H1 (cell line): ENCODE results near the gene MMS19. TPM values are rescaled to one million over a fixed set of nuclear protein-coding genes. Genes with fewer than 3 reads are reported as not detected.

Experiments used
- CTCF ChIA-PET: fragments of 300-600 bp; sonication (Branson Sonifier 250); formaldehyde crosslinking; loops from one replicate; lab custom pipeline; 2021; ENCODE audit not compliant: partially characterized antibody; lab: Charles Lee
- POLR2A ChIA-PET: fragments of 300-600 bp; sonication (Branson Sonifier 250); formaldehyde crosslinking; loops from one replicate; lab custom pipeline; 2021; ENCODE audit warnings: inconsistent platforms; ENCODE audit not compliant: partially characterized antibody; lab: Charles Lee
- DNase-seq, 2 experiments: peaks; one replicate each; pipeline versions ENCODE4 v3.0.0 to v3.0.0-alpha.2; 2010 to 2022; ENCODE audit warnings: low spot score in 2 of 2, low read depth in 1 of 2, mixed read lengths in 1 of 2
- FAIRE-seq: peaks from 2 replicates; lab custom pipeline; 2011; peaks lifted over from hg19 to GRCh38; lab: Jason Lieb, UNC
- H2AFZ ChIP-seq: 2 replicates; pipeline ENCODE4 v1.8.1; 2012; ENCODE audit warnings: low read length, inconsistent platforms
- H2AK5ac ChIP-seq: 2 replicates; pipeline ENCODE4 v1.6.1; 2013; ENCODE audit warnings: low read depth, low read length
- H2BK120ac ChIP-seq: replicated peaks from 2 replicates; pipeline ENCODE3; 2013; ENCODE audit warnings: low read depth, low read length, inconsistent platforms
- H2BK12ac ChIP-seq: 2 replicates; pipeline ENCODE4 v1.6.1; 2013; ENCODE audit warnings: low read depth, low read length
- H2BK15ac ChIP-seq: 2 replicates; pipeline ENCODE4 v1.6.1; 2013; ENCODE audit warnings: low read length
- H2BK20ac ChIP-seq: 2 replicates; pipeline ENCODE4 v1.6.1; 2013; ENCODE audit warnings: low read length
- H2BK5ac ChIP-seq: 2 replicates; pipeline ENCODE4 v1.6.1; 2013; ENCODE audit warnings: low read depth, low read length
- H3K14ac ChIP-seq: 2 replicates; pipeline ENCODE4 v1.6.1; 2013; ENCODE audit warnings: inconsistent platforms; ENCODE audit not compliant: insufficient read length
- H3K18ac ChIP-seq: 2 replicates; pipeline ENCODE4 v1.6.1; 2013; ENCODE audit warnings: low read length; ENCODE audit errors: extremely low read depth
- H3K23ac ChIP-seq: 2 replicates; pipeline ENCODE4 v1.6.1; 2013; ENCODE audit warnings: inconsistent platforms; ENCODE audit not compliant: insufficient read length
- H3K23me2 ChIP-seq: 2 replicates; pipeline ENCODE4 v1.6.1; 2013; ENCODE audit warnings: low read depth, low read length
- H3K27ac ChIP-seq: 2 replicates; pipeline ENCODE4 v1.6.1; 2011; ENCODE audit warnings: low read depth, low read length, inconsistent platforms
- H3K27me3 ChIP-seq, 4 experiments: replicated peaks in 1 of 4; 1 replicate in 1 of 4; 2 replicates in 3 of 4; pipeline versions ENCODE4 v1.6.1 to v1.8.1; 2011 to 2013; ENCODE audit warnings: low read length in 3 of 4, mild to moderate bottlenecking in 3 of 4, inconsistent platforms in 2 of 4, mixed read lengths in 2 of 4, moderate library complexity in 1 of 4; ENCODE audit not compliant: control insufficient read depth in 3 of 4, insufficient read depth in 3 of 4; ENCODE audit errors: extremely low read depth in 1 of 4
- H3K36me3 ChIP-seq, 4 experiments: 2 replicates each; pipeline versions ENCODE4 v1.6.1 to v1.8.1; 2011 to 2013; ENCODE audit warnings: mild to moderate bottlenecking in 4 of 4, low read length in 3 of 4, moderate library complexity in 2 of 4, control low read depth in 1 of 4, inconsistent platforms in 1 of 4; ENCODE audit not compliant: insufficient read depth in 4 of 4, control insufficient read depth in 2 of 4
- H3K4ac ChIP-seq: replicated peaks from 2 replicates; pipeline ENCODE3; 2013; ENCODE audit warnings: low read length, low read depth, mixed read lengths, inconsistent platforms; ENCODE audit not compliant: insufficient read length
- H3K4me1 ChIP-seq, 4 experiments: replicated peaks in 1 of 4; 1 replicate in 1 of 4; 2 replicates in 3 of 4; pipeline versions ENCODE4 v1.6.1 to v1.8.1; 2011 to 2013; ENCODE audit warnings: low read length in 3 of 4, inconsistent platforms in 2 of 4, mixed read lengths in 1 of 4; ENCODE audit not compliant: insufficient read depth in 4 of 4, control insufficient read depth in 3 of 4
- H3K4me2 ChIP-seq, 2 experiments: 2 replicates each; pipeline versions ENCODE4 v1.6.1 to v1.8.1; 2011 to 2013; ENCODE audit warnings: low read depth in 2 of 2, low read length in 2 of 2, control low read depth in 1 of 2, inconsistent platforms in 1 of 2, mild to moderate bottlenecking in 1 of 2; ENCODE audit not compliant: insufficient read depth in 1 of 2
- H3K4me3 ChIP-seq, 4 experiments: fragments of 200-600, 300-600 bp in 1 of 4; sonication (generic), shearing (Covaris generic), sonication (Bioruptor Twin) in 1 of 4; 2 replicates each; pipeline versions ENCODE4 v1.5.1 to v1.8.1; 2011 to 2016; ENCODE audit warnings: low read length in 4 of 4, low read depth in 3 of 4, control low read depth in 2 of 4, inconsistent platforms in 2 of 4, mild to moderate bottlenecking in 2 of 4, mixed read lengths in 1 of 4, moderate library complexity in 1 of 4; ENCODE audit not compliant: insufficient read depth in 2 of 4; ENCODE audit errors: extremely low read depth in 1 of 4
- H3K56ac ChIP-seq: replicated peaks from 2 replicates; pipeline ENCODE3; 2013; ENCODE audit warnings: low read depth, mild to moderate bottlenecking, mixed read lengths, low read length, inconsistent platforms; ENCODE audit not compliant: insufficient read length
- H3K79me1 ChIP-seq: 2 replicates; pipeline ENCODE4 v1.6.1; 2013; ENCODE audit warnings: low read depth, low read length, control low read depth
- H3K79me2 ChIP-seq, 2 experiments: 2 replicates each; pipeline versions ENCODE4 v1.6.1 to v1.8.1; 2012 to 2013; ENCODE audit warnings: low read length in 2 of 2, mild to moderate bottlenecking in 2 of 2, inconsistent platforms in 1 of 2; ENCODE audit not compliant: insufficient read depth in 2 of 2, control insufficient read depth in 1 of 2
- H3K9ac ChIP-seq, 4 experiments: replicated peaks in 1 of 4; 1 replicate in 1 of 4; 2 replicates in 3 of 4; pipeline versions ENCODE4 v1.6.1 to v1.8.1; 2011 to 2013; ENCODE audit warnings: low read depth in 3 of 4, low read length in 3 of 4, control low read depth in 2 of 4, mild to moderate bottlenecking in 2 of 4, moderate library complexity in 2 of 4, inconsistent platforms in 1 of 4; ENCODE audit errors: extremely low read depth in 1 of 4
- H3K9me3 ChIP-seq, 2 experiments: 2 replicates each; pipeline versions ENCODE4 v1.6.1 to v1.8.1; 2012 to 2013; ENCODE audit warnings: mild to moderate bottlenecking in 2 of 2, moderate library complexity in 2 of 2, control low read depth in 1 of 2, inconsistent platforms in 1 of 2, low read depth in 1 of 2, low read length in 1 of 2, mixed read lengths in 1 of 2; ENCODE audit not compliant: insufficient read depth in 2 of 2
- H4K20me1 ChIP-seq, 2 experiments: replicated peaks in 1 of 2; 2 replicates each; pipeline versions ENCODE3 to v1.8.1; 2011 to 2013; ENCODE audit warnings: inconsistent platforms in 2 of 2, low read length in 2 of 2, mild to moderate bottlenecking in 1 of 2; ENCODE audit not compliant: insufficient read depth in 2 of 2, control insufficient read depth in 1 of 2
- H4K5ac ChIP-seq: 2 replicates; pipeline ENCODE4 v1.6.1; 2013; ENCODE audit warnings: low read length, low read depth, mixed read lengths, inconsistent platforms; ENCODE audit not compliant: insufficient read length
- H4K8ac ChIP-seq: 2 replicates; pipeline ENCODE4 v1.8.0; 2013; ENCODE audit warnings: mild to moderate bottlenecking, moderate library complexity, low read length, inconsistent platforms; ENCODE audit not compliant: insufficient read depth; ENCODE audit errors: extremely low read depth
- H4K91ac ChIP-seq: replicated peaks from 2 replicates; pipeline ENCODE3; 2013; ENCODE audit warnings: low read length, mixed read lengths, inconsistent platforms; ENCODE audit not compliant: insufficient read length
- BCL11A ChIP-seq, 2 experiments: IDR thresholded peaks; one replicate each; pipeline ENCODE4 v1.6.1; 2011; ENCODE audit warnings: low read depth in 2 of 2, low read length in 2 of 2, mild to moderate bottlenecking in 2 of 2
- EGR1 ChIP-seq: IDR thresholded peaks from 2 replicates; pipeline ENCODE4 v1.6.1; 2011; ENCODE audit warnings: low read depth, low read length, borderline replicate concordance
- EP300 ChIP-seq, 2 experiments: IDR thresholded peaks; 1 replicate in 1 of 2; 2 replicates in 1 of 2; pipeline ENCODE4 v1.6.1; 2011 to 2012; ENCODE audit warnings: low read depth in 2 of 2, low read length in 2 of 2, mild to moderate bottlenecking in 2 of 2, borderline replicate concordance in 1 of 2, inconsistent platforms in 1 of 2, moderate library complexity in 1 of 2
- JUN ChIP-seq: IDR thresholded peaks from 2 replicates; pipeline ENCODE4 v1.6.1; 2011; ENCODE audit warnings: low read depth, mild to moderate bottlenecking, improper control_type of control experiment, low read length
- KDM5A ChIP-seq: fragments of 200-600 bp; IDR thresholded peaks from 2 replicates; pipeline ENCODE4 v1.7.1; 2012; ENCODE audit warnings: mild to moderate bottlenecking, low read length, inconsistent platforms, mixed read lengths
- MAX ChIP-seq: IDR thresholded peaks from 2 replicates; pipeline ENCODE4 v1.6.1; 2012; ENCODE audit warnings: inconsistent platforms
- RAD21 ChIP-seq, 2 experiments: IDR thresholded peaks in 1 of 2; conservative IDR thresholded peaks in 1 of 2; 2 replicates each; pipeline ENCODE4 v1.6.1; 2011; ENCODE audit warnings: low read depth in 2 of 2, low read length in 2 of 2, improper control_type of control experiment in 1 of 2, inconsistent platforms in 1 of 2, mild to moderate bottlenecking in 1 of 2, moderate library complexity in 1 of 2
- RXRA ChIP-seq: IDR thresholded peaks from 2 replicates; pipeline ENCODE4 v1.6.1; 2011; ENCODE audit warnings: low read depth, mild to moderate bottlenecking, low read length, moderate library complexity; ENCODE audit not compliant: insufficient read depth
- SIN3A ChIP-seq, 2 experiments: IDR thresholded peaks in 1 of 2; conservative IDR thresholded peaks in 1 of 2; 2 replicates each; pipeline ENCODE4 v1.6.1; 2011 to 2012; ENCODE audit warnings: low read length in 2 of 2, improper control_type of control experiment in 1 of 2, low read depth in 1 of 2, mild to moderate bottlenecking in 1 of 2
- SIRT6 ChIP-seq: IDR thresholded peaks from one replicate; pipeline ENCODE4 v1.7.1; 2012; ENCODE audit warnings: low read length, inconsistent platforms
- WGBS, 2 experiments: shearing (Covaris generic) in 1 of 2; methylation state at CpG; one replicate each; pipeline versions ENCODE4 v1.1.6 to v1.1.7; 2013 to 2015; ENCODE audit warnings: low lambda C conversion rate in 2 of 2, mixed read lengths in 2 of 2, inconsistent platforms in 1 of 2, low coverage in 1 of 2, missing lambda C conversion rate in 1 of 2; ENCODE audit not compliant: insufficient replicate concordance in 2 of 2, insufficient coverage in 1 of 2, insufficient read length in 1 of 2; ENCODE audit errors: extremely low coverage in 1 of 2, missing lambda C conversion rate in 1 of 2; 5-methylcytosine and 5-hydroxymethylcytosine counted together
- polyA plus RNA-seq, 7 experiments: library from polyadenylated mRNA; depleted of rRNA in 3 of 7; stranded (reverse) in 5 of 7; unstranded in 2 of 7; fragments of >200 nt in 5 of 7; fragments of 200-250 nt in 2 of 7; gene quantifications; 1 replicate in 5 of 7; 2 replicates in 1 of 7; 4 replicates in 1 of 7; pipeline versions ENCODE4 v1.2.1 to v1.2.3, GENCODE V29; 2011 to 2013; ENCODE audit warnings: missing spikeins in 2 of 7, mixed read lengths in 2 of 7
- total RNA-seq: library from RNA; stranded (reverse); fragmentation: NEBNext Ultra II Directional; extraction: Animal tissue kit (Norgen Biotek cat#: 25700); gene quantifications from 2 replicates; pipeline ENCODE4 v1.2.1, GENCODE V29; 2021

Gene MMS19
- total and polyA plus RNA-seq, 2 of the 8 experiments (the other 6 are each of a cell fraction or from before 2014, with no cell fraction given), result 130 to 221 TPM

- Histone ChIP-seq H4K5ac (no peak overlapping the region), H2AFZ (no peak overlapping the region), H3K56ac (no peak overlapping the region), H2AK5ac (0 out of 2 replicates have a peak overlapping the region, but pooled peaks have one; percentile 48), H4K20me1 (peaks cover 2% of the 10 kb centered on the region in 2 experiments), H3K4me2 (no peak overlapping the region), H3K9ac (peak overlapping the region in 1 of 4 experiments; percentile 29; a peak in 2 of 7 replicates), H4K91ac (no peak overlapping the region), H3K4me1 (peaks cover 0 to 11% (median 7%) of the 10 kb centered on the region in 4 experiments; a peak in 4 of 7 replicates), H3K9me3 (peaks cover 0 to 6% of the 10 kb centered on the region in 2 experiments; a peak in 1 of 4 replicates), H3K79me2 (no peaks in the 10 kb centered on the region), H3K79me1 (no peaks in the 10 kb centered on the region; the same call in 1 of the 2 replicates), H2BK5ac (0 out of 2 replicates have a peak overlapping the region, but pooled peaks have one; percentile 24), H3K18ac (0 out of 2 replicates have a peak overlapping the region, but pooled peaks have one; percentile 43), H3K23me2 (no peaks in the 10 kb centered on the region), H3K4ac (no peak overlapping the region), H2BK20ac (no peak overlapping the region), H2BK12ac (peak overlapping the region; percentile 90), H2BK15ac (no peak overlapping the region), H3K14ac (no peak overlapping the region), H3K23ac (no peak overlapping the region), H4K8ac (no peak overlapping the region; the same call in 1 of the 2 replicates), H2BK120ac (no peak overlapping the region), H3K4me3 (no peak overlapping the region), H3K27ac (peak overlapping the region; percentile 75), H3K36me3 (no peaks in the 10 kb centered on the region), H3K27me3 (no peaks in the 10 kb centered on the region)
- FAIRE-seq, result peak; percentile 82
- DNase-seq, result peak in 1 of 2 experiments; percentile 69
- CTCF ChIA-PET, result interaction anchor here (0.7 to 14.7 kb wide), 17 partner anchors 9 to 99 kb away, joined by 3 to 388 read pairs (median 17); partner anchors contain the start of genes ANKRD2 and UBTD1
- POLR2A ChIA-PET, result interaction anchor here (0.9 to 1.9 kb wide), 4 partner anchors 13 to 67 kb away, joined by 3 to 12 read pairs (median 4); partner anchors contain the start of gene UBTD1
- 83% methylated on average over 12 of the region's 12 CpGs; no CpG with 5 or more reads in 1 of the 2 experiments for WGBS, 2 experiments
- TF ChIP-seq KDM5A (no peak), EGR1 (no peak), MAX (no peak), BCL11A (IDR thresholded peaks at IDR 0.05; ENCODE audit: low read depth in 2 of 2, low read length in 2 of 2) (no peak), RAD21 (IDR thresholded peaks at IDR 0.05 in 1 of 2, conservative IDR thresholded peaks at IDR 0.05 in 1 of 2; ENCODE audit: low read depth in 2 of 2, low read length in 2 of 2) (no peak), JUN (no peak), EP300 (IDR thresholded peaks at IDR 0.05; ENCODE audit: borderline replicate concordance in 1 of 2, low read depth in 2 of 2, low read length in 2 of 2) (no peak), SIRT6 (no peak), RXRA (no peak), SIN3A (conservative IDR thresholded peaks at IDR 0.05 in 1 of 2, IDR thresholded peaks at IDR 0.05 in 1 of 2; ENCODE audit: low read depth in 1 of 2, low read length in 2 of 2) (peak in 1 of 2 experiments; percentile 43; a peak in 1 of 4 replicates)
Measured at GRCh38 chr10:97532935-97533671, 34.9 kb upstream of the MMS19 start.
